GM19372 (cell line): Measurements from ENCODE around the gene NHLRC2.

Source experiments
- ATAC-seq: cut with Tn5 transposase; IDR thresholded peaks from one replicate; pipeline ENCODE4 v1.9.1; 2021; ENCODE audit warnings: mild to moderate bottlenecking, low read depth, moderate library complexity; ENCODE audit not compliant: unreplicated experiment

Gene NHLRC2

GRCh38 chr10:113899952-113900598 lies 45.6 kb downstream of the NHLRC2 start:
- no peak for ATAC-seq

- no peak for ATAC-seq
Observed at GRCh38 chr10:113905756-113906155, 51.3 kb downstream of the NHLRC2 start.

GRCh38 chr10:113907166-113907565 lies 52.7 kb downstream of the NHLRC2 start:
- ATAC-seq: no peak

- no peak for ATAC-seq
Observed at GRCh38 chr10:113908236-113908635, 53.8 kb downstream of the NHLRC2 start.

- ATAC-seq: no peak
Observed at GRCh38 chr10:113911113-113911512, 56.7 kb downstream of the NHLRC2 start.

GRCh38 chr10:113911839-113912238 lies 57.4 kb downstream of the NHLRC2 start:
- ATAC-seq: no peak

GRCh38 chr10:113912582-113912981 lies 58.1 kb downstream of the NHLRC2 start:
- ATAC-seq: no peak

GRCh38 chr10:113914956-113915355 lies 60.5 kb downstream of the NHLRC2 start:
- ATAC-seq: no peak

- no peak for ATAC-seq
Observed at GRCh38 chr10:113915540-113915939, 61.1 kb downstream of the NHLRC2 start.

- no peak for ATAC-seq
Observed at GRCh38 chr10:113916053-113916452, 61.6 kb downstream of the NHLRC2 start.

- ATAC-seq: no peak
Observed at GRCh38 chr10:113917636-113918035, 63.2 kb downstream of the NHLRC2 start.

- ATAC-seq: no peak
Observed at GRCh38 chr10:113920114-113920513, 65.7 kb downstream of the NHLRC2 start.

- ATAC-seq: no peak
Observed at GRCh38 chr10:113920875-113921274, 66.4 kb downstream of the NHLRC2 start.

GRCh38 chr10:113921561-113922370 lies 67.3 kb downstream of the NHLRC2 start:
- no peak for ATAC-seq

- no peak for ATAC-seq
Observed at GRCh38 chr10:113922787-113923570, 68.5 kb downstream of the NHLRC2 start.

- no peak for ATAC-seq
Observed at GRCh38 chr10:113924186-113924585, 69.7 kb downstream of the NHLRC2 start.

GRCh38 chr10:113924664-113925063 lies 70.2 kb downstream of the NHLRC2 start:
- no peak for ATAC-seq

- no peak for ATAC-seq
Observed at GRCh38 chr10:113927440-113927839, 73.0 kb downstream of the NHLRC2 start.

- no peak for ATAC-seq
Observed at GRCh38 chr10:113928830-113929229, 74.4 kb downstream of the NHLRC2 start.

GRCh38 chr10:113929522-113929921 lies 75.1 kb downstream of the NHLRC2 start:
- ATAC-seq: no peak

- ATAC-seq: no peak
Observed at GRCh38 chr10:113930482-113931057, 76.1 kb downstream of the NHLRC2 start.
